ENCODE results near the gene SLC35C1.

- TF ChIP-seq REST (IDR thresholded peaks at IDR 0.05; ENCODE audit: insufficient read depth in 1 of 2, low read depth in 2 of 2, low read length in 2 of 2) (no peak), POLR2AphosphoS5 (IDR thresholded peaks at IDR 0.05; ENCODE audit: low read depth, low read length) (no peak), TAF1 (IDR thresholded peaks at IDR 0.05; ENCODE audit: borderline replicate concordance, insufficient read depth, low read length) (no peak)
Measured at GRCh38 chr11:45827123-45827522, 22.2 kb downstream of the SLC35C1 start.
